ENCODE data around the gene NYAP1. TPM values are rescaled to one million over a fixed set of nuclear protein-coding genes. Genes with fewer than 3 reads are reported as not detected.

NYAP1 gene
- polyA plus RNA-seq, 1 donor (not counting 4 experiments of a cell fraction or from before 2014, with no cell fraction given), result 0.16 TPM

GRCh38 chr7:100516135-100516812, 32.5 kb downstream of the NYAP1 start:
- H3K9me1 ChIP-seq (ENCODE audit: control insufficient read depth, extremely low read depth, insufficient read depth, low read length), result peaks cover 2% of the 10 kb centered on the region
- H3K27me3 ChIP-seq (ENCODE audit: control insufficient read depth, extremely low read depth, insufficient read depth, low read length), result no peaks in the 10 kb centered on the region
- no peaks in the 10 kb centered on the region for H3K36me3 ChIP-seq (ENCODE audit: control insufficient read depth in 2 of 2, extremely low read depth in 1 of 2, insufficient read depth in 2 of 2, low read length in 2 of 2)
- no peak overlapping the region for H3K4me3 ChIP-seq (ENCODE audit: control insufficient read depth in 2 of 3, extremely low read depth in 1 of 3, insufficient read depth in 2 of 3, low read depth in 1 of 3, low read length in 3 of 3)
- no peak for TF ChIP-seq EZH2 (IDR thresholded peaks at IDR 0.05; ENCODE audit: low read length)
- H3K4me2 ChIP-seq (ENCODE audit: control insufficient read depth, extremely low read depth, insufficient read depth, low read depth, low read length), result no peak overlapping the region
- peaks cover 17% of the 10 kb centered on the region for H3K4me1 ChIP-seq (ENCODE audit: control insufficient read depth, extremely low read depth, insufficient read depth, low read length)
- no peaks in the 10 kb centered on the region for H3K9me3 ChIP-seq (ENCODE audit: control insufficient read depth, low read depth, low read length)
- FAIRE-seq (peak; percentile 74), DNase-seq (ENCODE audit: low read depth, low spot score) (no peak)
- dilution Hi-C loops (cut with MboI; ENCODE audit: extremely low pct_ligation_motif_present, low sequenced_read_pairs), result no loop called here
- H3K79me2 ChIP-seq (ENCODE audit: control insufficient read depth, insufficient read depth, low read length), result no peaks in the 10 kb centered on the region
- H3K9ac ChIP-seq (ENCODE audit: control insufficient read depth, extremely low read depth, insufficient read depth, low read length), result no peak overlapping the region
- no peaks in the 10 kb centered on the region for H4K20me1 ChIP-seq (ENCODE audit: control insufficient read depth, extremely low read depth, insufficient read depth, low read length)
- no peak overlapping the region for H3K27ac ChIP-seq (ENCODE audit: control insufficient read depth, insufficient read depth, low read length)
- H2AFZ ChIP-seq (ENCODE audit: control insufficient read depth, low read length), result no peak overlapping the region

- no peak for TF ChIP-seq EZH2 (IDR thresholded peaks at IDR 0.05; ENCODE audit: low read length)
- TF ChIP-seq, protein P1, sequence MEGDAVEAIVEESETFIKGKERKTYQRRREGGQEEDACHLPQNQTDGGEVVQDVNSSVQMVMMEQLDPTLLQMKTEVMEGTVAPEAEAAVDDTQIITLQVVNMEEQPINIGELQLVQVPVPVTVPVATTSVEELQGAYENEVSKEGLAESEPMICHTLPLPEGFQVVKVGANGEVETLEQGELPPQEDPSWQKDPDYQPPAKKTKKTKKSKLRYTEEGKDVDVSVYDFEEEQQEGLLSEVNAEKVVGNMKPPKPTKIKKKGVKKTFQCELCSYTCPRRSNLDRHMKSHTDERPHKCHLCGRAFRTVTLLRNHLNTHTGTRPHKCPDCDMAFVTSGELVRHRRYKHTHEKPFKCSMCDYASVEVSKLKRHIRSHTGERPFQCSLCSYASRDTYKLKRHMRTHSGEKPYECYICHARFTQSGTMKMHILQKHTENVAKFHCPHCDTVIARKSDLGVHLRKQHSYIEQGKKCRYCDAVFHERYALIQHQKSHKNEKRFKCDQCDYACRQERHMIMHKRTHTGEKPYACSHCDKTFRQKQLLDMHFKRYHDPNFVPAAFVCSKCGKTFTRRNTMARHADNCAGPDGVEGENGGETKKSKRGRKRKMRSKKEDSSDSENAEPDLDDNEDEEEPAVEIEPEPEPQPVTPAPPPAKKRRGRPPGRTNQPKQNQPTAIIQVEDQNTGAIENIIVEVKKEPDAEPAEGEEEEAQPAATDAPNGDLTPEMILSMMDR (optimal IDR thresholded peaks at IDR 0.05 in 1 of 3, IDR thresholded peaks at IDR 0.05 in 1 of 3, conservative IDR thresholded peaks at IDR 0.05 in 1 of 3; ENCODE audit: extremely low read depth in 1 of 3, insufficient read depth in 2 of 3, low read length in 3 of 3), result no peak
- no peak overlapping the region for H3K9ac ChIP-seq (ENCODE audit: control insufficient read depth, extremely low read depth, insufficient read depth, low read length)
- peaks cover 2% of the 10 kb centered on the region for H3K9me1 ChIP-seq (ENCODE audit: control insufficient read depth, extremely low read depth, insufficient read depth, low read length)
- peaks cover 17% of the 10 kb centered on the region for H3K4me1 ChIP-seq (ENCODE audit: control insufficient read depth, extremely low read depth, insufficient read depth, low read length)
- no peaks in the 10 kb centered on the region for H3K9me3 ChIP-seq (ENCODE audit: control insufficient read depth, low read depth, low read length)
- H4K20me1 ChIP-seq (ENCODE audit: control insufficient read depth, extremely low read depth, insufficient read depth, low read length), result no peaks in the 10 kb centered on the region
- H3K79me2 ChIP-seq (ENCODE audit: control insufficient read depth, insufficient read depth, low read length), result no peaks in the 10 kb centered on the region
- H3K36me3 ChIP-seq (ENCODE audit: control insufficient read depth in 2 of 2, extremely low read depth in 1 of 2, insufficient read depth in 2 of 2, low read length in 2 of 2), result no peaks in the 10 kb centered on the region
- H2AFZ ChIP-seq (ENCODE audit: control insufficient read depth, low read length), result no peak overlapping the region
- DNase-seq (ENCODE audit: low read depth, low spot score) (no peak), FAIRE-seq (no peak)
- H3K4me3 ChIP-seq (ENCODE audit: control insufficient read depth in 2 of 3, extremely low read depth in 1 of 3, insufficient read depth in 2 of 3, low read depth in 1 of 3, low read length in 3 of 3), result no peak overlapping the region
- no peak overlapping the region for H3K27ac ChIP-seq (ENCODE audit: control insufficient read depth, insufficient read depth, low read length)
- no peak overlapping the region for H3K4me2 ChIP-seq (ENCODE audit: control insufficient read depth, extremely low read depth, insufficient read depth, low read depth, low read length)
- dilution Hi-C loops (cut with MboI; ENCODE audit: extremely low pct_ligation_motif_present, low sequenced_read_pairs), result no loop called here
- no peaks in the 10 kb centered on the region for H3K27me3 ChIP-seq (ENCODE audit: control insufficient read depth, extremely low read depth, insufficient read depth, low read length)
Measured at GRCh38 chr7:100517305-100517704, 33.6 kb downstream of the NYAP1 start.

GRCh38 chr7:100519580-100519979, 35.9 kb downstream of the NYAP1 start:
- FAIRE-seq, result no peak
- Histone ChIP-seq H3K27me3 (ENCODE audit: control insufficient read depth, extremely low read depth, insufficient read depth, low read length) (no peaks in the 10 kb centered on the region), H2AFZ (ENCODE audit: control insufficient read depth, low read length) (no peak overlapping the region), H3K79me2 (ENCODE audit: control insufficient read depth, insufficient read depth, low read length) (no peaks in the 10 kb centered on the region), H3K27ac (ENCODE audit: control insufficient read depth, insufficient read depth, low read length) (no peak overlapping the region), H3K9me3 (ENCODE audit: control insufficient read depth, low read depth, low read length) (no peaks in the 10 kb centered on the region), H4K20me1 (ENCODE audit: control insufficient read depth, extremely low read depth, insufficient read depth, low read length) (no peaks in the 10 kb centered on the region), H3K4me3 (ENCODE audit: control insufficient read depth in 2 of 3, extremely low read depth in 1 of 3, insufficient read depth in 2 of 3, low read depth in 1 of 3, low read length in 3 of 3) (no peak overlapping the region), H3K9ac (ENCODE audit: control insufficient read depth, extremely low read depth, insufficient read depth, low read length) (no peak overlapping the region), H3K4me2 (ENCODE audit: control insufficient read depth, extremely low read depth, insufficient read depth, low read depth, low read length) (no peak overlapping the region), H3K4me1 (ENCODE audit: control insufficient read depth, extremely low read depth, insufficient read depth, low read length) (peaks cover 17% of the 10 kb centered on the region), H3K36me3 (ENCODE audit: control insufficient read depth in 2 of 2, extremely low read depth in 1 of 2, insufficient read depth in 2 of 2, low read length in 2 of 2) (no peaks in the 10 kb centered on the region), H3K9me1 (ENCODE audit: control insufficient read depth, extremely low read depth, insufficient read depth, low read length) (peaks cover 2% of the 10 kb centered on the region)
- dilution Hi-C loops (cut with MboI; ENCODE audit: extremely low pct_ligation_motif_present, low sequenced_read_pairs), result no loop called here
- DNase-seq (ENCODE audit: low read depth, low spot score), result no peak
- TF ChIP-seq, protein P1 (optimal IDR thresholded peaks at IDR 0.05 in 1 of 3, IDR thresholded peaks at IDR 0.05 in 1 of 3, conservative IDR thresholded peaks at IDR 0.05 in 1 of 3; ENCODE audit: extremely low read depth in 1 of 3, insufficient read depth in 2 of 3, low read length in 3 of 3), result no peak
- TF ChIP-seq EZH2 (IDR thresholded peaks at IDR 0.05; ENCODE audit: low read length), result no peak
